Large intestine (tissue), 3 donors: ENCODE measurements around the gene SIRT2. TPM values are rescaled to one million over a fixed set of nuclear protein-coding genes. Genes with fewer than 3 reads are reported as not detected.
"Not testable (repeated sequence)": the region's sequence is repeated elsewhere in the genome, so short reads cannot be mapped to it uniquely, and the experiment has no call there.

Experiments
- DNase-seq, 2 donors: peaks; one replicate each; pipeline versions ENCODE4 v3.0.0 to v3.0.0-alpha.2; 2013
- H3K27ac ChIP-seq: one replicate; pipeline ENCODE4 v1.5.1; 2013; ENCODE audit warnings: low read length
- H3K27me3 ChIP-seq: 2 replicates; pipeline ENCODE4 v1.6.1; 2013; ENCODE audit warnings: low read length; ENCODE audit not compliant: control insufficient read depth, insufficient read depth
- H3K36me3 ChIP-seq: 2 replicates; pipeline ENCODE4 v1.6.1; 2013; ENCODE audit warnings: low read length; ENCODE audit not compliant: control insufficient read depth, insufficient read depth
- H3K4me1 ChIP-seq: one replicate; pipeline ENCODE4 v1.6.1; 2013; ENCODE audit warnings: low read length; ENCODE audit not compliant: control insufficient read depth, insufficient read depth
- H3K4me3 ChIP-seq: one replicate; pipeline ENCODE4 v1.5.1; 2013; ENCODE audit warnings: low read length
- H3K9me3 ChIP-seq: one replicate; pipeline ENCODE4 v1.6.1; 2013; ENCODE audit warnings: mild to moderate bottlenecking, low read depth, low read length, moderate library complexity; ENCODE audit not compliant: control insufficient read depth
- WGBS: methylation state at CpG from one replicate; pipeline ENCODE4 v1.1.5; 2013; ENCODE audit warnings: low lambda C conversion rate; ENCODE audit not compliant: insufficient coverage; 5-methylcytosine and 5-hydroxymethylcytosine counted together
- polyA plus RNA-seq: library from polyadenylated mRNA; unstranded; fragments of 120-200 nt; gene quantifications from one replicate; pipeline ENCODE4 v1.2.1, GENCODE V29; 2013

SIRT2 gene
- polyA plus RNA-seq, 1 donor, result 60.9 TPM

GRCh38 chr19:38880076-38880881 is 19.1 kb downstream of the SIRT2 start:
- Histone ChIP-seq H3K27me3 (no peaks in the 10 kb centered on the region), H3K9me3 (no peaks in the 10 kb centered on the region), H3K4me1 (peaks cover 50% of the 10 kb centered on the region), H3K36me3 (peaks cover 12% of the 10 kb centered on the region), H3K27ac (peak overlapping the region; percentile 95), H3K4me3 (no peak overlapping the region)
- DNase-seq, result peak in 1 of 2 donors; percentile 50
- WGBS, result no CpG with 5 or more reads among the region's 19 CpGs

DNA sequence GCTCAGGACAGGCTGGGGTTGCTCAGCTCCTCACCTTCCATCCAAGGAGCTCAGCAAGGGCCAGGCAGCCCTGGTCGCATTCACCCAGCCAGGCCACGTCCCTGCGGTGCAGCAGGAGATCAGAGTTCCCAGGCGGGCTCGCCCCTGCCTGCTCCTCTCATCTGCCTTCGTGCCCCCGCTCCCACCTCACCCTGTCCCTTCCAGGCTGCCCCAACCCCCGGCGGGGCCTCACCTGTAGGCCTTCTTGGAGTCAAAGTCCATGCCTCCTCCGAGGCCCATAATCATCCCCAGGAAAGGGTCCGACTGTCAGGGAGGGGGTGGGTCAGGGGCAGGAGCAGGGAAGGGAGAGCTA is 20.0 kb downstream of the SIRT2 start:
- peak overlapping the region; percentile 95 for H3K27ac ChIP-seq
- H3K36me3 ChIP-seq, result peaks cover 12% of the 10 kb centered on the region
- no peaks in the 10 kb centered on the region for H3K27me3 ChIP-seq
- WGBS, result no CpG with 5 or more reads among the region's 11 CpGs
- H3K4me1 ChIP-seq, result peaks cover 50% of the 10 kb centered on the region
- H3K4me3 ChIP-seq, result peak overlapping the region; percentile 42
- H3K9me3 ChIP-seq, result no peaks in the 10 kb centered on the region
- DNase-seq, result peak; percentile 85 to 91

- peak in 1 of 2 donors; percentile 51 for DNase-seq
- Histone ChIP-seq H3K27me3 (no peaks in the 10 kb centered on the region), H3K27ac (peak overlapping the region; percentile 95), H3K4me3 (peak overlapping the region; percentile 42), H3K4me1 (peaks cover 50% of the 10 kb centered on the region), H3K9me3 (no peaks in the 10 kb centered on the region), H3K36me3 (peaks cover 12% of the 10 kb centered on the region)
- no CpG with 5 or more reads among the region's 16 CpGs for whole genome bisulfite sequencing
These were observed 20.6 kb downstream of the SIRT2 start for GRCh38 chr19:38878575-38879399.

- Histone ChIP-seq H3K36me3 (peaks cover 6% of the 10 kb centered on the region), H3K4me1 (peaks cover 50% of the 10 kb centered on the region), H3K27me3 (no peaks in the 10 kb centered on the region), H3K4me3 (peak within 1 kb of the TSS; percentile 42), H3K27ac (peak within 1 kb of the TSS; percentile 95), H3K9me3 (no peaks in the 10 kb centered on the region)
- DNase-seq, result peak; percentile 74 to 89
- no CpG with 5 or more reads among the region's 11 CpGs for WGBS
These were observed 21.4 kb downstream of the SIRT2 start, which contains the start of gene RINL for GRCh38 chr19:38877781-38878574. Gene RINL, minus strand, starts transcription at chr19:38878275. Its CDS starts 1,533 bp downstream, at chr19:38876742.

- H3K27me3 ChIP-seq, result no peaks in the 10 kb centered on the region
- H3K27ac ChIP-seq, result no peak overlapping the region
- no peaks in the 10 kb centered on the region for H3K9me3 ChIP-seq
- no peaks in the 10 kb centered on the region for H3K36me3 ChIP-seq
- H3K4me3 ChIP-seq, result no peak overlapping the region
- DNase-seq, result no peak
- 71% methylated on average over 2 of the region's 6 CpGs for WGBS
- H3K4me1 ChIP-seq, result peaks cover 44% of the 10 kb centered on the region
These were observed 23.6 kb downstream of the SIRT2 start for GRCh38 chr19:38875656-38876395.

DNA sequence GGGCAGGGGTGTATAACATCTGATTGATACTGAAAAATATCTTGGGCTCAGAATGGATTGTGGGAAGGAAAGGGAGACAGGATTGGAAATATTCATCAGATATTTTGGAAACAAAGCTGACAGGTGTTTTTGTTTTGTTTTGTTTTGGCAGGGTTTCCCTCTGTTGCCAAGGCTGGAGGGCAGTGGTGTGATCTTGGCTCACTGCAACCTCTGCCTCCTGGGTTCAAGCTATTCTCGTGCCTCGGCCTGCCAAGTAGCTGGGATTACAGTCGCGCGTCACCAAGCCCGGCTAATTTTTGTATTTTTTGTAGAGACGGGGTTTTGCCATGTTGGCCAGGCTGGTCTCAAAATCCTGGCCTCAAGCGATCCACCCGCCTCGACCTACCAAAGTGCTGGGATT is 26.0 kb downstream of the SIRT2 start:
- not testable (repeated sequence) for H3K9me3 ChIP-seq, H3K4me3 ChIP-seq, H3K36me3 ChIP-seq, H3K27ac ChIP-seq, DNase-seq, H3K27me3 ChIP-seq
- WGBS, result no CpG with 5 or more reads among the region's 10 CpGs
- H3K4me1 ChIP-seq, result peaks cover 32% of the 10 kb centered on the region

DNA sequence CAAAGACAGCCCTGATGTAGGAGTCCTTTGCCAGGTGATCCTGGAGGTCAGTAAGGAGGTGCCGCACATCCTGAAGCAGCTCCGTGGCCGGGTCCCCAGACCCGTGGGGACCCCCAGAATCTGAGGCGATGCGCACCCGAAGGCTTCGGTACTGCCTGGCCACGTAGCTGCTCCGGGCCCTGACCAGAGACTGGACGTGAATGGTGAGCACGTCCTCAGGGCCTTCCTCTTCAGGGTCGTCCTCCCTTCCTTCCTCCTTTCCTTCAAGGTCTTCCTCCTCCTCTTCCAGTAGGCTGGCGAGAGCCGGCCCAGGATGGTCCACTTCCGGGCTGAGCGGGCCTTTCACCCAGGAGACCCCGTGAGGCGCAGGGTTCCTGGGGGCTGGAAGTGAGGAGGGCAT is 28.8 kb downstream of the SIRT2 start:
- peaks cover 3% of the 10 kb centered on the region for H3K36me3 ChIP-seq
- H3K27ac ChIP-seq, result no peak overlapping the region

DNA sequence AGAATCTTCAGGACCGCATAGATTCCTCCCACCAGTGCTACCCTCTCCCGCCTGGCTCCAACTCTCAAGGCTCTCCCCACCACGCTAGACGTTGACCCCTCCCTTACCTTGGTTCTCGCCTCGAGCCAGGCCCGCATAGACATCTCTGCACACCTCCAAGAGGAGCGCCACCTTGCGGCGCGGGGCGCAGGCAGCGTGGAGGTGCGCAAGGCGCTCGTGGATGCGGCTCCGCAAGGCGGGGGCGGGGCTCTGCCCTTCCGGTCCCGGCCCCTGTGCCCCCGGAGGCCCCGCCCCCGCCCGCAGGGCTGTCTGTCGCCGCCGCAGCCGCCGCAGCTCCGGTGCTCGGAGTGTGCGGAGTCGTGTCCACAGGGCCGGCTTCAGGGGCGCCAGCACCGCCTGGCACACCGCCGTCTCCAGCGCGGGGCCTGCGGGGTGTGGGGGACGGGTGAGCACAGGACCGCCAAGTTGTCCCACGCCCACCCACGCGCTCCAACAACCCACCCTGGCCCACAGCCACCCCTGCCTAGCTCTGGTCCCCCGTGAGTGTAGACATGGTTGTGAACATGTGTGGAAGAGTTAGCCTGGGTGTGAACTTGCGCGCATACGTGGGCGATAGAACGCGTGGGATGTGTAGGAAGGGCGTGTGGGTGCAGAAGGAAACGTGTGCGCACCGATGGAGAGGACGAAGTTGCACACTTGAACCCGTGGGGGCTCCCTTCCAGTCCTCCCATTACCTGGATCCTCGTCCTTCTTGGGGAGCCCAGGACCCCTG is 29.4 kb downstream of the SIRT2 start:
- no peaks in the 10 kb centered on the region for H3K9me3 ChIP-seq
- no CpG with 5 or more reads among the region's 62 CpGs for WGBS
- peaks cover 3% of the 10 kb centered on the region for H3K36me3 ChIP-seq
- H3K4me1 ChIP-seq, result peaks cover 12% of the 10 kb centered on the region
- no peak overlapping the region for H3K27ac ChIP-seq
- H3K4me3 ChIP-seq, result peak overlapping the region; percentile 44
- peak; percentile 89 to 93 for DNase-seq
- no peaks in the 10 kb centered on the region for H3K27me3 ChIP-seq

More for the DNA sequence above, 28.8 kb downstream of the SIRT2 start:
- peaks cover 12% of the 10 kb centered on the region for H3K4me1 ChIP-seq
- no CpG with 5 or more reads among the region's 19 CpGs for WGBS
- no peaks in the 10 kb centered on the region for H3K9me3 ChIP-seq
- H3K27me3 ChIP-seq, result no peaks in the 10 kb centered on the region
- no peak overlapping the region for H3K4me3 ChIP-seq
- DNase-seq, result no peak

- no peaks in the 10 kb centered on the region for H3K27me3 ChIP-seq
- H3K36me3 ChIP-seq, result peaks cover 3% of the 10 kb centered on the region
- peaks cover 12% of the 10 kb centered on the region for H3K4me1 ChIP-seq
- no peak for DNase-seq
- H3K4me3 ChIP-seq, result peak overlapping the region; percentile 40
- no peak overlapping the region for H3K27ac ChIP-seq
- H3K9me3 ChIP-seq, result no peaks in the 10 kb centered on the region
- WGBS, result no CpG with 5 or more reads among the region's 34 CpGs
These were observed 30.1 kb downstream of the SIRT2 start for GRCh38 chr19:38869160-38869835.
